Mammary epithelial cell (primary cell): ENCODE measurements around the gene EMCN.

ENCODE experiments used
- EZH2 ChIP-seq: IDR thresholded peaks from 2 replicates; pipeline ENCODE4 v1.6.1; 2012; ENCODE audit warnings: low read length, inconsistent platforms, borderline replicate concordance
- TF ChIP-seq, protein P1 (sequence below), 2 donors: IDR thresholded peaks in 1 of 2; conservative IDR thresholded peaks in 1 of 2; 2 replicates each; pipeline ENCODE4 v1.5.1; 2011 to 2012; ENCODE audit warnings: inconsistent platforms in 2 of 2, low read length in 2 of 2, mild to moderate bottlenecking in 2 of 2, control low read depth in 1 of 2, low read depth in 1 of 2; ENCODE audit not compliant: insufficient read depth in 1 of 2; ENCODE audit errors: extremely low read depth in 1 of 2

DNA sequence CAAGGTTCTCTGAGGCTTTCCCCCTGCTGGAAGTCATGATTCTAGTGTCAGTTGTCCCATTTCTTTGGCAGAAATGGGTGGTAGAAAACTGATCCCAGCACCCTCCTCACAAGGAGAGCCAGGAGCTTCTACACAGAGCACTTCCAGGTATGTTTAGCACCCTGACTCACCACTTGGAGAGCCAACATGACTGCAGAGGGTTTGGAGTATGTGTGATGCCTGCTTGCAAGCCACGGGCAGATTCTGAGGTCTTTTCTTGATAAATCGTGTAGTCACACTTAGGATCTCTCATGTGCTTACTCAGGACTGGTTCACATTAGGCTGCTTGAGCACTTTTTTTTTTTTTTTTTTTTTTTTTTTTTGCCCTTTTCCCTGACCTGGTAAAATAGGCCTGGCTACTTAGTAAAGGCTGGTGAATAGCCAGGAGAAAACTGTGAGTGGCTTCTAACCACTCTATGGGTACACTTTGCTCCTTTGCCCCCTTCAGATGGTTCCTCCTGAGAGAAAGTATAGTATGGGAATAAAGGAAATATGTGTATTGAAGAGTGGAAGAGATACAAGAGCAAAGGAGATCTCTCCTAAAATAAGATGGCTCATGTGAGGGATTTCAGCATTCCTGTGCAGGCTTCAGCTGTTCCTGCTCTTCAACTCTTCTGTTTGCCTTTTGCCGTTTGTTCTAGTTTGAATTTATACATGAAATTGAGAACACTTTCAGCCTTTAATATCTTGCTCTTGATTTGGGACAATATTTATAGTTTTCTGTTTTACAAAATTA lies 103.6 kb downstream of the EMCN start:
- TF ChIP-seq, protein P1, sequence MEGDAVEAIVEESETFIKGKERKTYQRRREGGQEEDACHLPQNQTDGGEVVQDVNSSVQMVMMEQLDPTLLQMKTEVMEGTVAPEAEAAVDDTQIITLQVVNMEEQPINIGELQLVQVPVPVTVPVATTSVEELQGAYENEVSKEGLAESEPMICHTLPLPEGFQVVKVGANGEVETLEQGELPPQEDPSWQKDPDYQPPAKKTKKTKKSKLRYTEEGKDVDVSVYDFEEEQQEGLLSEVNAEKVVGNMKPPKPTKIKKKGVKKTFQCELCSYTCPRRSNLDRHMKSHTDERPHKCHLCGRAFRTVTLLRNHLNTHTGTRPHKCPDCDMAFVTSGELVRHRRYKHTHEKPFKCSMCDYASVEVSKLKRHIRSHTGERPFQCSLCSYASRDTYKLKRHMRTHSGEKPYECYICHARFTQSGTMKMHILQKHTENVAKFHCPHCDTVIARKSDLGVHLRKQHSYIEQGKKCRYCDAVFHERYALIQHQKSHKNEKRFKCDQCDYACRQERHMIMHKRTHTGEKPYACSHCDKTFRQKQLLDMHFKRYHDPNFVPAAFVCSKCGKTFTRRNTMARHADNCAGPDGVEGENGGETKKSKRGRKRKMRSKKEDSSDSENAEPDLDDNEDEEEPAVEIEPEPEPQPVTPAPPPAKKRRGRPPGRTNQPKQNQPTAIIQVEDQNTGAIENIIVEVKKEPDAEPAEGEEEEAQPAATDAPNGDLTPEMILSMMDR (conservative IDR thresholded peaks at IDR 0.05 in 1 of 2, IDR thresholded peaks at IDR 0.05 in 1 of 2; ENCODE audit: extremely low read depth in 1 of 2, insufficient read depth in 1 of 2, low read depth in 1 of 2, low read length in 2 of 2) = no peak
- no peak for TF ChIP-seq EZH2
